Keratinocyte (primary cell): ENCODE measurements around the gene CHI3L2.

Experiments used
- CTCF ChIP-seq, 3 experiments: IDR thresholded peaks in 1 of 3; conservative IDR thresholded peaks in 1 of 3; optimal IDR thresholded peaks in 1 of 3; 2 replicates in 2 of 3; 3 replicates in 1 of 3; pipeline versions ENCODE3 to v1.5.1; 2011; ENCODE audit warnings: low read length in 3 of 3, mild to moderate bottlenecking in 3 of 3, moderate library complexity in 2 of 3, control low read depth in 1 of 3, inconsistent platforms in 1 of 3; ENCODE audit not compliant: insufficient read depth in 2 of 3; ENCODE audit errors: extremely low read depth in 1 of 3
- EZH2 ChIP-seq: IDR thresholded peaks from one replicate; pipeline ENCODE4 v1.6.1; 2012; ENCODE audit warnings: inconsistent platforms, mild to moderate bottlenecking, low read length, moderate library complexity

GRCh38 chr1:111216751-111217150 is 10.8 kb upstream of the CHI3L2 start:
- TF ChIP-seq CTCF (optimal IDR thresholded peaks at IDR 0.05 in 1 of 3, IDR thresholded peaks at IDR 0.05 in 1 of 3, conservative IDR thresholded peaks at IDR 0.05 in 1 of 3; ENCODE audit: extremely low read depth in 1 of 3, insufficient read depth in 2 of 3, low read length in 3 of 3) (no peak), EZH2 (no peak)
